WI38 (cell line): Measurements from ENCODE around the gene LMTK3.

Experiments used
- H3K4me3 ChIP-seq: 2 replicates; pipeline ENCODE4 v1.5.1; 2011; ENCODE audit warnings: low read depth, mild to moderate bottlenecking, control low read depth, low read length
- TF ChIP-seq, protein P1 (sequence below): IDR thresholded peaks from 2 replicates; pipeline ENCODE4 v1.5.1; 2012; ENCODE audit warnings: low read depth, mild to moderate bottlenecking, control low read depth, low read length

The LMTK3 gene

DNA sequence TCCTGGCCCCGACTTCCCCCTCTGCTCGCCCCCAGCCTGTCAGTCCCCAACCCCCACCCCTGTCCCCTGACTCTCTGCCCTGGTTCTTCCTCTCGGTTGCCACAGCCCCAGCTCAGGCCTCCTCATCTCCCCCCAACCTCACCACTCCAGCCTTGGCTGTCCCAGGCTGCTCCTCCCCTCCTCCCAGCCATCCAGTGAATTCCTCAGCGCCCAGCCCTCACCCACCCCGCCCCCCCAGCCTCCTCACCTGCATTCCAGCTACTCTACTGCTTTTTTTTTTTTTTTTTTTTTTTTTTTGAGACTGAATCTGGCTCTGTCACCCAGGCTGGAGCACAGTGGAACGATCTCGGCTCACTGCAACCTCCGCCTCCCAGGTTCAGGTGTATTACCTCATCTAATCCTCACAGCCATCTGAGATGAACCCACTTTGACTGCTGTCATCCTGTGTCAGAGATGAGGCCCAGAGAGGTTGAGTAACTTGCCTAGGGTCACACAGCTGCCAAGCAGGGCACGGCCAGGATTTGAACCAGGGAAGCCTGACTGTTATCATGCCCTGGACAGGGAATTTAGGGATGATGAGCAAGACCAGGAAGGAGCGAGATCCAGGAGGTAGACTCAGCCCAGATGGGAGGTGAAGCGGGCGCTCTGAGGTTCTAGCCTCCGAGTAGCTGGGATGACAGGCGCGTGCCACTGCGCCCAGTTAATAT is 42.9 kb upstream of the LMTK3 start:
- no peak overlapping the region for H3K4me3 ChIP-seq
- TF ChIP-seq, protein P1, sequence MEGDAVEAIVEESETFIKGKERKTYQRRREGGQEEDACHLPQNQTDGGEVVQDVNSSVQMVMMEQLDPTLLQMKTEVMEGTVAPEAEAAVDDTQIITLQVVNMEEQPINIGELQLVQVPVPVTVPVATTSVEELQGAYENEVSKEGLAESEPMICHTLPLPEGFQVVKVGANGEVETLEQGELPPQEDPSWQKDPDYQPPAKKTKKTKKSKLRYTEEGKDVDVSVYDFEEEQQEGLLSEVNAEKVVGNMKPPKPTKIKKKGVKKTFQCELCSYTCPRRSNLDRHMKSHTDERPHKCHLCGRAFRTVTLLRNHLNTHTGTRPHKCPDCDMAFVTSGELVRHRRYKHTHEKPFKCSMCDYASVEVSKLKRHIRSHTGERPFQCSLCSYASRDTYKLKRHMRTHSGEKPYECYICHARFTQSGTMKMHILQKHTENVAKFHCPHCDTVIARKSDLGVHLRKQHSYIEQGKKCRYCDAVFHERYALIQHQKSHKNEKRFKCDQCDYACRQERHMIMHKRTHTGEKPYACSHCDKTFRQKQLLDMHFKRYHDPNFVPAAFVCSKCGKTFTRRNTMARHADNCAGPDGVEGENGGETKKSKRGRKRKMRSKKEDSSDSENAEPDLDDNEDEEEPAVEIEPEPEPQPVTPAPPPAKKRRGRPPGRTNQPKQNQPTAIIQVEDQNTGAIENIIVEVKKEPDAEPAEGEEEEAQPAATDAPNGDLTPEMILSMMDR: no peak

DNA sequence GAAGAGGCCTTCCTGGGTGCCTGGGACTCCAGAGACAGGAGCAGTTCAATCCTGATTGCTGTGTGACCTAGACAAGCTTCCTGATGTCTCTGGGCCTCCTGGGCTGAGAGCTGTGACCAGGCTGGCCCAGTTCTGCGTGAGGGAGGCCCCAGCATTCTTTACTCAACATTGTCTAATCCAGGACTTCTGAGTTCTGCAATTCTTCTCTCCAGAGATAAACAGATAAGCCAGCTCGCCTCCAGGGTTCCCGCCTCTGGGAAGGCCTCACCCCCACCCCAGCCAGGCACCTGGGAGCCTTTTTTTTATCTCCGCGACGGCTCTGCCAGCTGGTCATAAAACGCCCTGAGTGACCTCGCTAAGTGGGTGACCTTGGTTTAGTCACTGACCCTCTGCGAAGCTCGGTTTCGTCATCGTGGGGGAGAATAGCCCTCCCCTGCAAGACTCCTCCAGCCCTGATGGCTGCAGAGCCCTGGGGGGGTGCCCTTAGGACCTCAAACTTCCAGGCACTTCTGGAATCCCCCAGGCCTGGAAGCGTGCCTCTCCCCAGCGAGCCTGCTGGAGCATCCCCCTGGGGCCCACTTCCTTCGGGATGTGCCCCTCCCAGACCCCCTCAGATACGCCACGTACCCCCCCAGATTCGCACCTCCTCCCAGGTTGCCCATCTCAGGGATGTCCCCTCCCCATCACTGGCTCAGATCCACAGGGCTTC is 42.2 kb upstream of the LMTK3 start:
- no peak overlapping the region for H3K4me3 ChIP-seq
- TF ChIP-seq, protein P1: no peak

DNA sequence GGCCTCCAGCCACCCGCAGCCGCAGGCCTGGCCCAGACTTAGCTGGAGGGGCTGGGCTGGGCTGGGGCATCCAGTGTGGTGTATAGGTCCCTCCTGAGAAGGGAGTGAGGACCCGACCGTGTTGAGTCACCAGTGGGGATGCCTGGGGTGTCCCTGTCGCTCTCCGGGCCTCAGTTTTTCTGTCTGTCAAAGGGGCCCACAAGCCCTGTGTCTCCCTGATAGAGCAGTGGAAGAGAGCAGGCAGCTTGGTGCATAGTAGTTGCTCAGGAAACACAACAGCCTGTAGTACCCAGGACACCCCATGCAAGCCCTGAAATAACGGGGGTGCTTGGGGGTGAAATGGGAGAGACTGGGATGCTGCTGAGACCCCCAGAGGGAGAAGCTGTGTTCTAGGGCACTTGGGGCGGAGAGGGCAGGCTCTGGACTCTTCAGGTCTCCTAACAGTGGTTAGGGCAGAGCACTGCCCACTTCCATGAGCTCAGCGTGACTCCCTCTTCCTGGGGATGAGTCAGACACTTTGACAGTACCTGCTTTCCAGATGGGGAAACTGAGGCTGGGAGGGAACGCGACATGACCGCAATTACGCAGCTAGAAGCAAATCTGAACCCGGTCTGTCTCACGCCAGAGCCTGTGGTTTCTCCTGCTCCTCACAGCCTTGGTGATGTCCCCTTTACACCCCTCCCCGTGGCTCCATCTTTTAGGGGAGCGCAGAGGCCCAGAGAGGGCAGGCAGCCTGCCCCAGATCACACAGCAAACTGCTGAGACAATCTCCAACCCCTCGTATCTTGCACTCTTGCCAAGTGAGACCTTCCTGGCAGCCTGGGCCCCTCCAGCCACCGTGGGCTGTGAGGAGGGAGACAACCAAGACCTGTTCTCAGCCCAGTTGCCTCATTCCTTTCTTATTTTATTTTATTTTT is 41.0 kb upstream of the LMTK3 start:
- H3K4me3 ChIP-seq: no peak overlapping the region
- TF ChIP-seq, protein P1: no peak

DNA sequence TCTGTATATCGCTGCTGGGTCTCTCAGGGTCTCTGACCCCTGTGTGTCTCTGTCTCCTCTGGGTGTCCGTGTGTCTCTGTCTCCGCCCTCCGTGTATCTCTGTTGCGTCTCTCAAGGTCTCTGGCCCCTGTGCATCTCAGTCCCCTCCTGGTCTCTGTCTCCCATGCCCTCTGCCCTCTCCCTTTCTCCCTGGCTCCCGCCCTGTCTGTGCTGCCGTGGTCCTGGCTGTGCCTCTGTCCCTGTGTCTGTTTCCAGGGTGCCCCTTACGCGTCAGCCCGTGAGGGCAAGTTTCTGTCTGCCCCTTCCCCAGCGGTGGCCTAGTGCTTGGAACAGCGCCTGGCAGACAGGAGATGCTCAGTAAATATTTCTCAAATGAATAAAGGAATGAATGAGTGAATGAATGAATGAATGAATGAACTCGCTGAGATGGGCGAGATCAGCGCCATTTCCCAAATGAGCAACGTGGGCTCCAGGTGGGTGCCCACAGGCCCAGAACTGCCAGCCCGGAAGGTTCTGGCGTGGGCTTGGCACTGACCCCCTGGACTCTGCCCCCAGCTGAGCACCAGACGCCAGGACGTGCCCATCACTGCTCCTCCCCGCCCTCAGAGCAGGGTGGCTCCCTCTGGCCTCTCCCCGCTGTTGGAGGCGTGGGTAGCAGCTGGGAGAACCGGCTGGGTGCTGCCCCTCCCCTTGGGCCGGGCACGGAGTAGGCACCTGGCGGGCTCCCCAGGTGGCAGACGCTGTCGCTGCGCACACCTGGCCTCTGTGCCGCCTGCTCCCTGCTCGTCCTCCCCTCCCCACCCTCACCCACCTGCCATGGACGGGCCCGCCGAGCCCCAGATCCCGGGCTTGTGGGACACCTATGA is 40.0 kb upstream of the LMTK3 start, which contains the start of gene SULT2B1:
Gene SULT2B1, plus strand, starts transcription at position 736 of the 866 bp plus-strand sequence. Its CDS starts 81 bp downstream, at position 817.
- TF ChIP-seq, protein P1: no peak
- no peak within 1 kb of the TSS for H3K4me3 ChIP-seq

DNA sequence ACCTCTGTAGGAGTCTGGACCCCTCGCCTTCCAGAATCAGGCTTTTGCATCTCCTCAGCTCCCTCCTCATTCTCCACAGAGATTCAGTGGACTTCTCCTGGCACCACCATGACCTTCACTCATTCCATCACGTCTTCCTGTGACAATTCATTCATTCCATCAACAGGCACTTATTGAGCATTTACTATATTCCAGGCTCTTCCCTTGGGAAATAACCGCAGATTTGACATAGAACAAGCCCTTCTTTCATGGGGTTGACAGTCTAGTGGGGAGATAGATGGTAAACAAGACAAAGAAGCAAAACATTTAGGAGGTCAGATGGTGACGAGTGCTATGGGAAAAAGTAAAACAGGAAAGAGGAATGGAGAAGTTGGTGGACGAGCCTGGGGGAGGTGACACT is 37.7 kb upstream of the LMTK3 start:
- TF ChIP-seq, protein P1: no peak
- no peak overlapping the region for H3K4me3 ChIP-seq

DNA sequence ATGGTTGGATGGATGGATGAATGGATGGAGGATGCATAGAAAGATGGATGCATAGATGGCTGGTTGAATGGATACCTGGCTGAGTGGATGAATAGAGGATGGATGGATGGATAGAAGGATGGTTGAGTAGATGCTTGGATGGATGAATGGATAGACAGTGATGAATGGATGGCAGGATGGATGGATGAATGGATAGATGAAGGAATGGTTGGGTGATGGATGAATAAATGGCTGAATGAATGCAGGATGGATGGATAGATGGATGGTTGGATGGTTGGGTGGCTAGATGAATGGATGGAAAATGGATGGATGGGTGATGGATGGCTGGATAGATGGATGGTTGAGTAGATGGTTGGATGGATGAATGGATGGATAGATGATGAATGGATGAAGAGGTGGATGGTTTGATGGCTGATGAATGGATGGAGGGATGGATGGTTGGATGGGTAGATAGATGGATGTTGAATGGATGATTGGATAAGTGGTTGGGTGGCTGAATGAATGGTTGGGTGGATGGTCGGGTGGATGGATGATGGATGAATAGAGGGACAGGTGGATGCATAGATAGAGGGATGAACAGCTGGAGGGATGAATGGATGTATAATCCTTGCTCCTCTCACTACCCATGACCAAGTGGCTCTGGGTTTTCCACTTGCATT is 36.7 kb upstream of the LMTK3 start:
- no peak overlapping the region for H3K4me3 ChIP-seq
- TF ChIP-seq, protein P1: no peak
